ENCODE measurements around the gene NRARP. TPM values are rescaled to one million over a fixed set of nuclear protein-coding genes. Genes with fewer than 3 reads are reported as not detected.

The NRARP gene
- total and polyA plus RNA-seq, 4 donors = 0.48 to 1.3 (median 0.93) TPM; not detected in 1

DNA sequence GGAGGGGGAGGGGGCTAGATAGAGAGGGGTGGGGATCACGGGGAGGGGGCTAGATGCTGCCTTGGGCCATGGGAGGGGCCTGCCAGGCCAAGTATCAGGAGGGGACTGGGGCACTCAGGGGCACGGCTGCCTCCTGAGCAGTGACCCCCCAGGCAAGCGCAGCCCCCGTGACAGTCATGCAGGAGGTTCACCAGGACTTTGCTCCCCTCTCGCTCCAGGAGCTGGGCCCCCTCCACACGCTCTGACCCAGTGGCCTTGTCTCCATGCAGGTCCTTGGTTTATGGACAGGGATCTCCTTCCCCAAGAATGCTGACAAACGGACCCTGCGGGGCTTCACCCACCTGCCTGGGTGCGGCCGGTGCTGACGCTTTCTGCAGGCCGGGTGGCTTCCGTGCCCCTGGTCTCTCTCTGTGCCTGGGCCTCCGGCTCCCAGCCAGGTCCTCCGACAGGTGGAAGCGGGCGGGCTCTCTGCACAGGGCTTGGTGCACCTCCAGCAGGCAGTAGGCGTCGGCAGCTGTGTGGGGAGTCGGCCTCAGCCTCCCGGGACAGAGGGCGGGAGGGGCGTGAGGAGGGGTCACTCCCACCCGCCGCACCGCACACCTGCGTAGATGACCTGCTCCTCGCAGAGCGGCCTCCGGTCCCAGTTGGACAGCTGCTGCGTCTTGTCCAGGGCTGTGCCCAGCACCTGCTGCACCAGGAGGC is 46.8 kb upstream of the NRARP start:
- Histone ChIP-seq H3K36me3 (ENCODE audit: control insufficient read depth in 4 of 4, insufficient read depth in 3 of 4, low read depth in 1 of 4, low read length in 3 of 4) (peaks cover 0 to 6% (median 3%) of the 10 kb centered on the region in 4 donors), H3K9ac (ENCODE audit: low read depth in 1 of 2, low read length in 2 of 2) (no peak overlapping the region), H3K27ac (ENCODE audit: low read depth in 1 of 2, low read length in 2 of 2) (no peak overlapping the region), H3K4me1 (ENCODE audit: control insufficient read depth in 4 of 4, insufficient read depth in 4 of 4, low read length in 3 of 4) (no peaks in the 10 kb centered on the region), H3K27me3 (ENCODE audit: control insufficient read depth in 4 of 4, insufficient read depth in 4 of 4, low read length in 3 of 4) (no peaks in the 10 kb centered on the region), H3K9me3 (ENCODE audit: control insufficient read depth in 4 of 4, low read length in 3 of 4) (peaks cover 0 to 4% (median 0%) of the 10 kb centered on the region in 4 donors), H3K4me3 (ENCODE audit: low read depth in 1 of 3, low read length in 3 of 3) (no peak overlapping the region)
- TF ChIP-seq, protein P1, sequence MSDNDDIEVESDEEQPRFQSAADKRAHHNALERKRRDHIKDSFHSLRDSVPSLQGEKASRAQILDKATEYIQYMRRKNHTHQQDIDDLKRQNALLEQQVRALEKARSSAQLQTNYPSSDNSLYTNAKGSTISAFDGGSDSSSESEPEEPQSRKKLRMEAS (IDR thresholded peaks at IDR 0.05) = no peak
- TF ChIP-seq, protein P2, sequence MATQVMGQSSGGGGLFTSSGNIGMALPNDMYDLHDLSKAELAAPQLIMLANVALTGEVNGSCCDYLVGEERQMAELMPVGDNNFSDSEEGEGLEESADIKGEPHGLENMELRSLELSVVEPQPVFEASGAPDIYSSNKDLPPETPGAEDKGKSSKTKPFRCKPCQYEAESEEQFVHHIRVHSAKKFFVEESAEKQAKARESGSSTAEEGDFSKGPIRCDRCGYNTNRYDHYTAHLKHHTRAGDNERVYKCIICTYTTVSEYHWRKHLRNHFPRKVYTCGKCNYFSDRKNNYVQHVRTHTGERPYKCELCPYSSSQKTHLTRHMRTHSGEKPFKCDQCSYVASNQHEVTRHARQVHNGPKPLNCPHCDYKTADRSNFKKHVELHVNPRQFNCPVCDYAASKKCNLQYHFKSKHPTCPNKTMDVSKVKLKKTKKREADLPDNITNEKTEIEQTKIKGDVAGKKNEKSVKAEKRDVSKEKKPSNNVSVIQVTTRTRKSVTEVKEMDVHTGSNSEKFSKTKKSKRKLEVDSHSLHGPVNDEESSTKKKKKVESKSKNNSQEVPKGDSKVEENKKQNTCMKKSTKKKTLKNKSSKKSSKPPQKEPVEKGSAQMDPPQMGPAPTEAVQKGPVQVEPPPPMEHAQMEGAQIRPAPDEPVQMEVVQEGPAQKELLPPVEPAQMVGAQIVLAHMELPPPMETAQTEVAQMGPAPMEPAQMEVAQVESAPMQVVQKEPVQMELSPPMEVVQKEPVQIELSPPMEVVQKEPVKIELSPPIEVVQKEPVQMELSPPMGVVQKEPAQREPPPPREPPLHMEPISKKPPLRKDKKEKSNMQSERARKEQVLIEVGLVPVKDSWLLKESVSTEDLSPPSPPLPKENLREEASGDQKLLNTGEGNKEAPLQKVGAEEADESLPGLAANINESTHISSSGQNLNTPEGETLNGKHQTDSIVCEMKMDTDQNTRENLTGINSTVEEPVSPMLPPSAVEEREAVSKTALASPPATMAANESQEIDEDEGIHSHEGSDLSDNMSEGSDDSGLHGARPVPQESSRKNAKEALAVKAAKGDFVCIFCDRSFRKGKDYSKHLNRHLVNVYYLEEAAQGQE (IDR thresholded peaks at IDR 0.05) = no peak
- TF ChIP-seq TAF1 (conservative IDR thresholded peaks at IDR 0.05) = no peak
- TF ChIP-seq, protein P3, sequence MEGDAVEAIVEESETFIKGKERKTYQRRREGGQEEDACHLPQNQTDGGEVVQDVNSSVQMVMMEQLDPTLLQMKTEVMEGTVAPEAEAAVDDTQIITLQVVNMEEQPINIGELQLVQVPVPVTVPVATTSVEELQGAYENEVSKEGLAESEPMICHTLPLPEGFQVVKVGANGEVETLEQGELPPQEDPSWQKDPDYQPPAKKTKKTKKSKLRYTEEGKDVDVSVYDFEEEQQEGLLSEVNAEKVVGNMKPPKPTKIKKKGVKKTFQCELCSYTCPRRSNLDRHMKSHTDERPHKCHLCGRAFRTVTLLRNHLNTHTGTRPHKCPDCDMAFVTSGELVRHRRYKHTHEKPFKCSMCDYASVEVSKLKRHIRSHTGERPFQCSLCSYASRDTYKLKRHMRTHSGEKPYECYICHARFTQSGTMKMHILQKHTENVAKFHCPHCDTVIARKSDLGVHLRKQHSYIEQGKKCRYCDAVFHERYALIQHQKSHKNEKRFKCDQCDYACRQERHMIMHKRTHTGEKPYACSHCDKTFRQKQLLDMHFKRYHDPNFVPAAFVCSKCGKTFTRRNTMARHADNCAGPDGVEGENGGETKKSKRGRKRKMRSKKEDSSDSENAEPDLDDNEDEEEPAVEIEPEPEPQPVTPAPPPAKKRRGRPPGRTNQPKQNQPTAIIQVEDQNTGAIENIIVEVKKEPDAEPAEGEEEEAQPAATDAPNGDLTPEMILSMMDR (IDR thresholded peaks at IDR 0.05; ENCODE audit: low read depth, low read length, missing input control) = no peak
- no peak for TF ChIP-seq EGR1 (IDR thresholded peaks at IDR 0.05; ENCODE audit: low read depth in 2 of 2)
- TF ChIP-seq FOXA1 (IDR thresholded peaks at IDR 0.05) = no peak
- TF ChIP-seq, protein P4, sequence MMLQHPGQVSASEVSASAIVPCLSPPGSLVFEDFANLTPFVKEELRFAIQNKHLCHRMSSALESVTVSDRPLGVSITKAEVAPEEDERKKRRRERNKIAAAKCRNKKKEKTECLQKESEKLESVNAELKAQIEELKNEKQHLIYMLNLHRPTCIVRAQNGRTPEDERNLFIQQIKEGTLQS (IDR thresholded peaks at IDR 0.05) = no peak
- TF ChIP-seq SP1 (IDR thresholded peaks at IDR 0.05) = no peak
- no peak for TF ChIP-seq HNF4A (conservative IDR thresholded peaks at IDR 0.05)
- WGBS = 96% methylated on average over 31 of the region's 31 CpGs
- no peak for DNase-seq (ENCODE audit: low spot score)

DNA sequence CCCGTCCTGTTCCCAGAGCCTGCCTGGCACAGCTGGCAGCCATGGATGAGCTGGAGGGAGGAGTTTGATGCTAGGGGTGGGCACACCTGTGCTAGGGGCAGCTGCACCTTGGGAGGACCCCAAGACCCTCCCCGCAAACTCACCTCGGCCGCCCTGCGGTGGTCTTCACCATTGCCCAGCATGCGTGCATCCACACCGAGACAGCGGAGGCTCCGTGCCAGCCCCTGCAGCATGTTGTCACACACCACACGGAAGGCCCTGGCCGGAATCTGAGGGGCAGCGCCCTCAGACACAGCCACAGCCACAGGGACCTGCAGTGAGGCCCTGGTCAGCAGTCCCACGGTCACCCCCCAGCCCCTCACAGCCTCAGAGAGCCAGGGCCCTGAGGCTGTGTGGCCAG is 45.9 kb upstream of the NRARP start:
- no peak for DNase-seq (ENCODE audit: low spot score)
- WGBS = 95% methylated on average over 13 of the region's 13 CpGs
- no peak overlapping the region for H3K27ac ChIP-seq (ENCODE audit: low read depth in 1 of 2, low read length in 2 of 2)

More for the DNA sequence above, 45.9 kb upstream of the NRARP start:
- no peak overlapping the region for H3K9ac ChIP-seq (ENCODE audit: low read depth in 1 of 2, low read length in 2 of 2)
- peaks cover 0 to 6% (median 3%) of the 10 kb centered on the region in 4 donors for H3K36me3 ChIP-seq (ENCODE audit: control insufficient read depth in 4 of 4, insufficient read depth in 3 of 4, low read depth in 1 of 4, low read length in 3 of 4)
- TF ChIP-seq TAF1 (conservative IDR thresholded peaks at IDR 0.05) (no peak), GABPA (IDR thresholded peaks at IDR 0.05 in 1 of 2, conservative IDR thresholded peaks at IDR 0.05 in 1 of 2) (no peak), YY1 (IDR thresholded peaks at IDR 0.05) (no peak), JUND (IDR thresholded peaks at IDR 0.05) (no peak), HNF4A (conservative IDR thresholded peaks at IDR 0.05) (no peak), RXRA (IDR thresholded peaks at IDR 0.05) (no peak), NR2F2 (IDR thresholded peaks at IDR 0.05) (no peak)
- TF ChIP-seq, protein P2 (IDR thresholded peaks at IDR 0.05) = no peak
- TF ChIP-seq, protein P5, sequence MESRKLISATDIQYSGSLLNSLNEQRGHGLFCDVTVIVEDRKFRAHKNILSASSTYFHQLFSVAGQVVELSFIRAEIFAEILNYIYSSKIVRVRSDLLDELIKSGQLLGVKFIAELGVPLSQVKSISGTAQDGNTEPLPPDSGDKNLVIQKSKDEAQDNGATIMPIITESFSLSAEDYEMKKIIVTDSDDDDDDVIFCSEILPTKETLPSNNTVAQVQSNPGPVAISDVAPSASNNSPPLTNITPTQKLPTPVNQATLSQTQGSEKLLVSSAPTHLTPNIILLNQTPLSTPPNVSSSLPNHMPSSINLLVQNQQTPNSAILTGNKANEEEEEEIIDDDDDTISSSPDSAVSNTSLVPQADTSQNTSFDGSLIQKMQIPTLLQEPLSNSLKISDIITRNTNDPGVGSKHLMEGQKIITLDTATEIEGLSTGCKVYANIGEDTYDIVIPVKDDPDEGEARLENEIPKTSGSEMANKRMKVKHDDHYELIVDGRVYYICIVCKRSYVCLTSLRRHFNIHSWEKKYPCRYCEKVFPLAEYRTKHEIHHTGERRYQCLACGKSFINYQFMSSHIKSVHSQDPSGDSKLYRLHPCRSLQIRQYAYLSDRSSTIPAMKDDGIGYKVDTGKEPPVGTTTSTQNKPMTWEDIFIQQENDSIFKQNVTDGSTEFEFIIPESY (IDR thresholded peaks at IDR 0.05) = no peak
- TF ChIP-seq, protein P4 (IDR thresholded peaks at IDR 0.05) = no peak
- H3K4me1 ChIP-seq (ENCODE audit: control insufficient read depth in 4 of 4, insufficient read depth in 4 of 4, low read length in 3 of 4) = no peaks in the 10 kb centered on the region
- H3K27me3 ChIP-seq (ENCODE audit: control insufficient read depth in 4 of 4, insufficient read depth in 4 of 4, low read length in 3 of 4) = no peaks in the 10 kb centered on the region
- H3K9me3 ChIP-seq (ENCODE audit: control insufficient read depth in 4 of 4, low read length in 3 of 4) = peaks cover 0 to 4% (median 0%) of the 10 kb centered on the region in 4 donors
- no peak overlapping the region for H3K4me3 ChIP-seq (ENCODE audit: low read depth in 1 of 3, low read length in 3 of 3)

Data from liver (tissue), 9 donors.